GM19328 (cell line): ENCODE results near the gene KCTD11.
"Not testable (repeated sequence)": the region's sequence is repeated elsewhere in the genome, so short reads cannot be mapped to it uniquely, and the experiment has no call there.

Source experiments
- ATAC-seq: cut with Tn5 transposase; IDR thresholded peaks from one replicate; pipeline ENCODE4 v1.9.1; 2021; ENCODE audit warnings: mild to moderate bottlenecking, moderate library complexity; ENCODE audit not compliant: unreplicated experiment

KCTD11 gene

GRCh38 chr17:7343250-7343649 is 8.7 kb upstream of the KCTD11 start:
- no peak for ATAC-seq

- no peak for ATAC-seq
Measured at GRCh38 chr17:7346761-7347614, 5.0 kb upstream of the KCTD11 start.

GRCh38 chr17:7347630-7348477 is 4.1 kb upstream of the KCTD11 start:
- no peak for ATAC-seq

- ATAC-seq, result no peak
Measured at GRCh38 chr17:7348478-7349242, 3.3 kb upstream of the KCTD11 start.

- ATAC-seq, result no peak
Measured at GRCh38 chr17:7352503-7352889, 534 bp downstream of the KCTD11 start.

- ATAC-seq, result no peak
Measured at GRCh38 chr17:7352910-7353635, 1.1 kb downstream of the KCTD11 start.

- no peak for ATAC-seq
Measured at GRCh38 chr17:7354262-7354843, 2.4 kb downstream of the KCTD11 start.

- no peak for ATAC-seq
Measured at GRCh38 chr17:7355053-7355452, 3.1 kb downstream of the KCTD11 start, which contains the start of gene TMEM95. Gene TMEM95 (plus strand): TSS chr17:7355156. CDS start chr17:7355205, 49 bp downstream.

GRCh38 chr17:7355573-7355972 is 3.6 kb downstream of the KCTD11 start:
- no peak for ATAC-seq

GRCh38 chr17:7356072-7356549 is 4.1 kb downstream of the KCTD11 start:
- no peak for ATAC-seq

GRCh38 chr17:7356756-7357155 is 4.8 kb downstream of the KCTD11 start:
- no peak for ATAC-seq

GRCh38 chr17:7357381-7357780 is 5.4 kb downstream of the KCTD11 start:
- ATAC-seq, result no peak

GRCh38 chr17:7361906-7362305 is 9.9 kb downstream of the KCTD11 start:
- ATAC-seq, result no peak

- ATAC-seq, result no peak
Measured at GRCh38 chr17:7363311-7363710, 11.3 kb downstream of the KCTD11 start.

- not testable (repeated sequence) for ATAC-seq
Measured at GRCh38 chr17:7365963-7366362, 14.0 kb downstream of the KCTD11 start.

GRCh38 chr17:7367083-7367482 is 15.1 kb downstream of the KCTD11 start:
- no peak for ATAC-seq

GRCh38 chr17:7367918-7368598 is 16.1 kb downstream of the KCTD11 start:
- no peak for ATAC-seq

GRCh38 chr17:7368599-7368994 is 16.6 kb downstream of the KCTD11 start:
- not testable (repeated sequence) for ATAC-seq

- no peak for ATAC-seq
Measured at GRCh38 chr17:7369825-7370224, 17.9 kb downstream of the KCTD11 start.
